GM04503 (cell line): ENCODE results near the gene TRABD2B.

Source experiments
- DNase-seq: peaks from one replicate; pipeline ENCODE4 v3.0.0-alpha.2; 2012; ENCODE audit warnings: low read depth

TRABD2B gene

DNA sequence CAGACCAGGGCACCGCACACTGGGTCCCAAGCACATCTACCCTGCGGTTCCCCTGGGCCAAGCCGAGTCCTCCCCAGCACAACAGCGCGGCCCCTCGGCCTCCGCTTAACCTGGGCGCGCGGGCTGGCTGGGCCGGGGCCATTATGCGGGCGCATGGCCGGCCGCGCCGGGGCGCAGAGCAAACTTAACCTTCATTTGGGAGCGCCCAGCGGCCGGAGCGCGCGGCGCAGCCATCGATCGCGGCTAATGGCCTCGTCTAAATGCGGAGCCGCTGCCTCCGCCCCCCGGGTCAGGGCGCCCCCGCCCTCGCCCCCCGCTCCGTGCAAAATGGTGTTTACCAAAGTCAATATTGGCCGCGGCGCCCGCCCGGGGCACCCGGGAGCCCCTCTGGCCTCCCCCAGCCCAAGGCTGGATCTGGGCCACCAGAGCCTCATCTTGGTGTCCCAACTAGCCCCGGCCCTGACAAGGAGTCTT is 272.1 kb downstream of the TRABD2B start:
- DNase-seq: no peak

- DNase-seq: no peak
These were observed 272.7 kb downstream of the TRABD2B start for GRCh38 chr1:47724432-47724999.

GRCh38 chr1:47722909-47723580 is 274.1 kb downstream of the TRABD2B start:
- no peak for DNase-seq

DNA sequence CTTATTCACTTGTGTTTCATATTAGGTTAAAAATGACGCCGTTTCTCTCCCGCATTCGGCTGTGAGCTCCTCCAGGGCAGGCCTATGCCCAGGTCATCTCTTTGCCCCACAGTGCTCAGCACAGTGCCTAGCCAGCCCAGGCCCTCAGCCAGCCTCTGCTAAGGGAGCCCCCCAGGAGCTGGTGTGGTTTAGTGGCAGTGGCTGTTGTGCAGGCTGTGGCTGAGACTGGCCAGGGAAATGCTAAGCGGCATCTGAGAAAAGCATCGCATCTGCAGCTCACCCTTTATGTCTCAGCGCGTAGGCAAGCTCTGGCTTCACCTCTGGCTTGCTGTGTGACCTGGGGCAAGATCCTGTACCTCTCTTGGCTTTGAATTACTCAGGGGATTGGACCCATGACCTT is 275.1 kb downstream of the TRABD2B start:
- DNase-seq: no peak

DNA sequence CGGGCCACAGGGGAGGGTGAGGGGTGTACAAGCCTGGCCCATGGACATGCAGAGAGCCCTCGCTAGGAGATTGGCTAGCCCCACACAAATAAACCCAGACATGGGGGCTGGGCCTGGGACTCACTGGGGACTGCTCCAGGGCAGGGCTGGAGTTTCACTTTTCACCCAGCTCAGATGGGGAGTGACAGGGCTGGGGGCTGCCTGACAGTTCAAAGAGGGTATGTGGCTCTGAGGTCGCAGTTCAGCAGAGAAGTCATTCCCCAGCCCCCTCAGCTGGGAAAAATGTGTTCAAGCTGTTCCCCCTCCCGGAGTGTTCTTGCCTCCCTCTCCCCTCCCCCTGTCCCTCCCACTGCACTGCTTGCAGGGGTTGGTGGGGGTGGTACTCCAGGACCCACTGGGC is 277.1 kb downstream of the TRABD2B start:
- no peak for DNase-seq

DNA sequence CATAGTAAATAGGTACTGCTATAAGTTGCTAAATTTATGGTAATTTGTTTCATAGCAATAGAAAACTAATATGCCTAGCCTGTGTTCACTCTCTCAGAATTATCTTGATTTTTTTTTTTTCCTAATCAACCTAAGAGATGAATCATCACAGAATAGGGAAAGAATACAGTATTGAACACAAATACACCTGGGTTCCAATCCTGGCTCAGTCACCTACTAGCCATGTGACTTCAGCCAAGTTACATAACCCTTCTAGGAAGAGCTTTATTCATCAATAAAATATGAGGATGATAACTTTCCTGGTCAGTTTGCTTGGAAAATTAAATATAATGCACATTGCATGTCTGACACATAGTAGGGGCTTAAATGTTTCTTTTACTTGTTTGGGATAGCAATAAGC is 279.8 kb downstream of the TRABD2B start:
- DNase-seq: no peak

GRCh38 chr1:47713975-47714767 is 283.0 kb downstream of the TRABD2B start:
- DNase-seq: no peak

- DNase-seq: no peak
These were observed 283.7 kb downstream of the TRABD2B start for GRCh38 chr1:47713333-47713953.

- no peak for DNase-seq
These were observed 284.4 kb downstream of the TRABD2B start for GRCh38 chr1:47712596-47713299.

- DNase-seq: no peak
These were observed 285.2 kb downstream of the TRABD2B start for GRCh38 chr1:47711848-47712492.

DNA sequence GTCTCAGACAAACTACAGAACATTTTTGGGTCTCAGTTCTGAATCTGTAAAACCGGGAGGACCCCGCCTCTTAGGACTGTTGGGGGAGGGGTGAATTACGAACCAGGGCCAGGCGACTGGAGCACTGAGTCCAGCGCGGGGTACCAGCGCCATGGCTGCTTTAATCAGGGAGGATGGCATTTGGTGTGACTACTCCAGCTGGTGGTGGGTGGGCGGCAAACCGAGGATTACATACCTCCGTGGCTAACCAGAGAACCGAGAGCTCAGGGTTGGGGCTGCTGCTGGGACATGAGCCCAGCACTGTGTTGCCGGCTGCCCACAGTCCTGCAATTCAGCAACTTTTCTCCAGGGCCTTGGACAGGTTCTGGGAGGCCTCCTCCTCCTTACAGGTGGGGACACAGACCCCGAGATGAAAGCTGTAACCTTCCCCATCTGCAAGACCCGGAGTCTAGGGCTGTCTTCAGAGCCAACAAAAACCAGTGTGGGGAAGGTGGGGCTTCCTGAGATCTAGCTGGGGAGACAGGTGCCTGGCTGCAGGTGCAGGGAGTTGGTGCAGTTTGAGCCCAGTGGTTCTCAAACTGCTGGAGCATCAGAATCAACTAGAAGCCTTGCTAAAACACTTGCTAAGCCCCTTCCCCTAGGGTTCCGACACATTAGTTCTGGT is 285.9 kb downstream of the TRABD2B start:
- DNase-seq: no peak
